ENCODE data around the gene BACH2.
"Not testable (repeated sequence)": the region's sequence is repeated elsewhere in the genome, so short reads cannot be mapped to it uniquely, and the experiment has no call there.

- not testable (repeated sequence) for TF ChIP-seq ZNF583 (CRISPR knock-in tag; IDR thresholded peaks at IDR 0.05); CTCF (IDR thresholded peaks at IDR 0.05 in 2 of 3, conservative IDR thresholded peaks at IDR 0.05 in 1 of 3; ENCODE audit: insufficient read depth in 2 of 3, low read depth in 1 of 3, low read length in 3 of 3); KLF1 (tag; IDR thresholded peaks at IDR 0.05); PKNOX1 (IDR thresholded peaks at IDR 0.05); ZNF274 (IDR thresholded peaks at IDR 0.05; ENCODE audit: borderline replicate concordance, low read depth, low read length); UBTF (IDR thresholded peaks at IDR 0.05; ENCODE audit: borderline replicate concordance in 1 of 2, low read depth in 2 of 2, low read length in 2 of 2)
- TF ChIP-seq, protein P1, sequence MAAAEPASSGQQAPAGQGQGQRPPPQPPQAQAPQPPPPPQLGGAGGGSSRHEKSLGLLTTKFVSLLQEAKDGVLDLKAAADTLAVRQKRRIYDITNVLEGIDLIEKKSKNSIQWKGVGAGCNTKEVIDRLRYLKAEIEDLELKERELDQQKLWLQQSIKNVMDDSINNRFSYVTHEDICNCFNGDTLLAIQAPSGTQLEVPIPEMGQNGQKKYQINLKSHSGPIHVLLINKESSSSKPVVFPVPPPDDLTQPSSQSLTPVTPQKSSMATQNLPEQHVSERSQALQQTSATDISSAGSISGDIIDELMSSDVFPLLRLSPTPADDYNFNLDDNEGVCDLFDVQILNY (CRISPR knock-in tag; IDR thresholded peaks at IDR 0.05): not testable (repeated sequence)
These were observed 325.2 kb downstream of the BACH2 start for GRCh38 chr6:89971338-89972024.

Data from K562 (cell line).